Caco-2 (cell line): ENCODE data around the gene PMPCA. TPM values are rescaled to one million over a fixed set of nuclear protein-coding genes. Genes with fewer than 3 reads are reported as not detected.

Experiments used
- BruUV-seq: library from RNA; stranded (reverse); fragments of 400-500 nt; replicated peaks from 2 replicates; lab custom pipeline; 2021; lab: Mats Ljungman, UMichigan
- CTCF ChIA-PET: fragments of 300-600 bp; sonication (Branson Sonifier 250); formaldehyde crosslinking; loops from one replicate; lab custom pipeline; 2022; ENCODE audit warnings: antibody characterized with exemption; lab: Charles Lee
- POLR2A ChIA-PET: fragments of 300-600 bp; sonication (Branson Sonifier 250); formaldehyde crosslinking; loops from one replicate; lab custom pipeline; 2022; ENCODE audit warnings: antibody characterized with exemption; lab: Charles Lee
- DNase-seq, 2 experiments: peaks; one replicate each; pipeline versions ENCODE4 v3.0.0 to v3.0.0-alpha.2; 2020 to 2022
- H3K27me3 ChIP-seq: replicated peaks from 2 replicates; pipeline ENCODE4 v1.6.0; 2011; ENCODE audit warnings: low read length; ENCODE audit not compliant: control insufficient read depth, insufficient read depth
- H3K36me3 ChIP-seq: 2 replicates; pipeline ENCODE4 v1.5.1; 2011; ENCODE audit warnings: low read length; ENCODE audit not compliant: control insufficient read depth, insufficient read depth
- H3K4me1 ChIP-seq: fragments of 250-450 bp; sonication (Bioruptor Pico); 2 replicates; pipeline ENCODE4 v1.5.1; 2020; ENCODE audit warnings: mild to moderate bottlenecking
- H3K4me3 ChIP-seq: 2 replicates; pipeline ENCODE4 v1.5.1; 2011; ENCODE audit warnings: low read depth, mild to moderate bottlenecking, control low read depth, low read length
- H3K9me3 ChIP-seq: fragments of 250-450 bp; sonication (Bioruptor Pico); 2 replicates; pipeline ENCODE4 v1.5.1; 2020; ENCODE audit warnings: mild to moderate bottlenecking, moderate library complexity
- H3K27ac Mint-ChIP-seq: one replicate; pipeline ENCODE4 v1.8.0; 2022; ENCODE audit warnings: mixed read lengths; ENCODE audit not compliant: unreplicated experiment
- H3K27me3 Mint-ChIP-seq: one replicate; pipeline ENCODE4 v1.8.0; 2022; ENCODE audit warnings: mixed read lengths; ENCODE audit not compliant: insufficient read depth, unreplicated experiment
- H3K36me3 Mint-ChIP-seq: one replicate; pipeline ENCODE4 v1.8.0; 2022; ENCODE audit warnings: mild to moderate bottlenecking, mixed read lengths; ENCODE audit not compliant: insufficient read depth, unreplicated experiment
- H3K4me1 Mint-ChIP-seq: one replicate; pipeline ENCODE4 v1.8.0; 2022; ENCODE audit warnings: low read depth, mixed read lengths; ENCODE audit not compliant: unreplicated experiment
- H3K4me3 Mint-ChIP-seq: one replicate; pipeline ENCODE4 v1.8.0; 2022; ENCODE audit warnings: mild to moderate bottlenecking, moderate library complexity, mixed read lengths; ENCODE audit not compliant: unreplicated experiment
- H3K9me3 Mint-ChIP-seq: one replicate; pipeline ENCODE4 v1.8.0; 2022; ENCODE audit warnings: mixed read lengths; ENCODE audit not compliant: unreplicated experiment
- intact Hi-C: fragments of 100-400 bp; cut with micrococcal nuclease; formaldehyde crosslinking; loops from one replicate; pipeline ENCODE4 v1.10.0; 2022; ENCODE audit not compliant: unreplicated experiment
- total RNA-seq: library from RNA; stranded (reverse); gene quantifications from 2 replicates; pipeline ENCODE4 v1.2.3, GENCODE V29; 2022
- TF ChIP-seq, protein P1 (sequence below), 2 experiments: fragments of 200-600 bp in 1 of 2; IDR thresholded peaks; 1 replicate in 1 of 2; 2 replicates in 1 of 2; pipeline versions ENCODE4 v1.5.1 to v1.8.0; 2011 to 2022; ENCODE audit warnings: antibody characterized with exemption in 1 of 2, control low read depth in 1 of 2, inconsistent platforms in 1 of 2, low read depth in 1 of 2, low read length in 1 of 2, mild to moderate bottlenecking in 1 of 2, moderate library complexity in 1 of 2; ENCODE audit not compliant: insufficient read depth in 1 of 2, severe bottlenecking in 1 of 2, unreplicated experiment in 1 of 2

The PMPCA gene
- total RNA-seq, 1 experiment from 2014 or later: 91.5 TPM

DNA sequence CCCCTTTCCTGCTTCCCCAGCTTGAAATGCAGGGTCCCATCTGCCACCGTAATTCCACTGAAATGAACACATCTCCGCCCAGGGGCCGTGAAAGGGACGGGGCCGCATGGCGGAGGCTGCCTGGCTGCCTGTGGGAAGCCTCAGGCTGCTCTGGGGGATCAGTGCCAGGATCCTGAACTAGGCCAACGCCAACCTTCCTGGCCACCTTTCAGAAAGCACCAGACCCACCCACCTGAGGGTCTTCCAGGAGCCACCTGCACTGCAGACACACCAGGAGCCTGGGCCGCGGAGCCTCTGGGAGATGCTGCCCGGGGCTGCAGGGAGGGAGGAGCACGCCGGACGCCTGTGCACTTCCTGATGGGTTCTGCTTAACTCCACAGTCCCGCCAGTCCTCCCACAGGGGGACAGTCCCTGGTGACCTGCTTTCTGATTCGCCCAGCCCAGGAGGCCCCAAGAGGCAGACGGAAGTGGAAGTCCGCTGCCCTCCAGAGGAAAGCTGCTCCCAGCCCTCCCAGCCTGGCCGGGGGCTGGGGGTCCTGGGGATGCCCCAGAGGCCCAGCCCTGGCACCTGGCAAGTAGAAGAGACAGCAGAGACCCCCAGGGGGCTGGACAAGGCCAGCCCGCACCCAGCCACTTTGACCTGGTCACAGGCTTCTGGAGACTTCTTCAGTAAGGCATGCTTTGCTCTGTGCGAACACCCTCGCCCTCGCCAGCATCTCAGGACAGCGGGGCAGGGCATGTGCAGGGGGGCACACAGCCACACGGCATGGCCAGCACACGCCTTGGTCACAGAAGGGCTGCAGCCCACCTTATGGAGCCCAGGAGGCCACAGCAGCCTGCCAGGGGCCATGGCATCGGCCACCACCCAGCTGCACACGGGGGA lies 36.9 kb upstream of the PMPCA start, which contains the start of gene CARD9:
Gene CARD9 (minus strand): TSS at position 370 of the 883 bp plus-strand sequence. CDS start 1,591 bp downstream, outside the sequence.
- no TSS peak for BruUV-seq
- Histone ChIP-seq H3K9me3 (no peaks in the 10 kb centered on the region), H3K27me3 (no peaks in the 10 kb centered on the region), H3K36me3 (no peaks in the 10 kb centered on the region), H3K4me3 (no peak within 1 kb of the TSS), H3K4me1 (peaks cover 20% of the 10 kb centered on the region)
- POLR2A ChIA-PET: interaction anchor here (1.9 kb wide), 1 partner anchor 11 kb away, joined by 11 read pairs; no protein-coding TSS in a partner anchor
- H3K9me3 Mint-ChIP-seq: no peaks in the 10 kb centered on the region
- peak within 1 kb of the TSS; percentile 76 for H3K27ac Mint-ChIP-seq
- CTCF ChIA-PET: interaction anchor here (1.0 to 1.9 kb wide), 2 partner anchors 10 kb away, joined by 4 to 11 read pairs; partner anchors contain the start of gene DNLZ
- peaks cover 7% of the 10 kb centered on the region for H3K4me1 Mint-ChIP-seq
- H3K36me3 Mint-ChIP-seq: peaks cover 43% of the 10 kb centered on the region
- no peak for DNase-seq
- peak within 1 kb of the TSS; percentile 29 for H3K4me3 Mint-ChIP-seq
- TF ChIP-seq, protein P1, sequence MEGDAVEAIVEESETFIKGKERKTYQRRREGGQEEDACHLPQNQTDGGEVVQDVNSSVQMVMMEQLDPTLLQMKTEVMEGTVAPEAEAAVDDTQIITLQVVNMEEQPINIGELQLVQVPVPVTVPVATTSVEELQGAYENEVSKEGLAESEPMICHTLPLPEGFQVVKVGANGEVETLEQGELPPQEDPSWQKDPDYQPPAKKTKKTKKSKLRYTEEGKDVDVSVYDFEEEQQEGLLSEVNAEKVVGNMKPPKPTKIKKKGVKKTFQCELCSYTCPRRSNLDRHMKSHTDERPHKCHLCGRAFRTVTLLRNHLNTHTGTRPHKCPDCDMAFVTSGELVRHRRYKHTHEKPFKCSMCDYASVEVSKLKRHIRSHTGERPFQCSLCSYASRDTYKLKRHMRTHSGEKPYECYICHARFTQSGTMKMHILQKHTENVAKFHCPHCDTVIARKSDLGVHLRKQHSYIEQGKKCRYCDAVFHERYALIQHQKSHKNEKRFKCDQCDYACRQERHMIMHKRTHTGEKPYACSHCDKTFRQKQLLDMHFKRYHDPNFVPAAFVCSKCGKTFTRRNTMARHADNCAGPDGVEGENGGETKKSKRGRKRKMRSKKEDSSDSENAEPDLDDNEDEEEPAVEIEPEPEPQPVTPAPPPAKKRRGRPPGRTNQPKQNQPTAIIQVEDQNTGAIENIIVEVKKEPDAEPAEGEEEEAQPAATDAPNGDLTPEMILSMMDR (IDR thresholded peaks at IDR 0.05; ENCODE audit: insufficient read depth in 1 of 2, low read depth in 1 of 2, low read length in 1 of 2, severe bottlenecking in 1 of 2, unreplicated experiment in 1 of 2): no peak
- H3K27me3 Mint-ChIP-seq: no peaks in the 10 kb centered on the region
- intact Hi-C loops: no loop called here

DNA sequence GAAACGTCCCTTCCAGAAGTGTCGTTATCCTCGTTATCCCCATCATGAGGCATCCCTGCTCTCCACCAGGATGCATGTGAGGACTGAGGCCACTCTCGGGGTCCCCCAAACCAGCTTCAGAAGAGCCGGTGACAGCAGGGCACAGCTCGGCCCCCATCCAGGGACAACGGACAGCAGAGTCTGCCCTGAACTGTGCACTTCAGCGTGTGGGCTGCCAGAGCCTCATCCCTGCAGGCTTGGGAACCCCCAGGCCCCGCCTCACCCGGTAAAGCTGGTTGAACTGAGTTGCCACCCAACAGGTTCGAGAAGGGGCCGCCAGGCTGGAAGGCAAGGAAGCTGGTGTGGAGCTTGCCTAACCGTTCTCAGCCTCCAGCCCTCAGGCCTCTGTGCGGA lies 36.3 kb upstream of the PMPCA start:
- no peak overlapping the region for H3K27ac Mint-ChIP-seq

DNA sequence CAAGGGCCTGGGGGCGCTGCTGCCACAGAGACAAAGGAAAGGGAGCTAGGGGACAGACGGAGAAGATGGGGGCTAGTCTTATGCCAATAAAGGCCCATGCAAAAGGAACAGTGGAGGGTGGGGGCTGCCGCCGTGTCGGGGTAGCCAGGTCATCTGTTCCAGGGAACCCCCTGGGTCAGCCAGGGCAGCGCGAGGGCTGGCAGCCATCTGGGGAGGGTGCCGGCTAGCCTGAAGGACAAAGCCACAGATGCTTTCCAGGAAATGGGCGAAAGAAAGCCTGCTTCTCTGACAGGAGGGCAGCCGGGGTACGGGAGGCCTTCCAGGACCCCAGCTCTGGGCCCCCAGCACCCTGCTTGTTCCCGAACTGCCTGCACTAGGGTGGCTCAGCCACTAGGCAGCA lies 35.4 kb upstream of the PMPCA start:
- peaks cover 48% of the 10 kb centered on the region for H3K36me3 Mint-ChIP-seq
- DNase-seq: no peak
- TF ChIP-seq, protein P1 (IDR thresholded peaks at IDR 0.05; ENCODE audit: insufficient read depth in 1 of 2, low read depth in 1 of 2, low read length in 1 of 2, severe bottlenecking in 1 of 2, unreplicated experiment in 1 of 2): no peak
- Histone ChIP-seq H3K4me3 (no peak overlapping the region), H3K36me3 (no peaks in the 10 kb centered on the region), H3K4me1 (peaks cover 20% of the 10 kb centered on the region), H3K9me3 (no peaks in the 10 kb centered on the region), H3K27me3 (no peaks in the 10 kb centered on the region)
- intact Hi-C loops: no loop called here
- POLR2A ChIA-PET: interaction anchor here (0.6 kb wide), 1 partner anchor 12 kb away, joined by 3 read pairs; no protein-coding TSS in a partner anchor
- H3K9me3 Mint-ChIP-seq: no peaks in the 10 kb centered on the region
- H3K4me3 Mint-ChIP-seq: no peak overlapping the region
- peaks cover 7% of the 10 kb centered on the region for H3K4me1 Mint-ChIP-seq
- BruUV-seq: no TSS peak
- H3K27ac Mint-ChIP-seq: no peak overlapping the region
- CTCF ChIA-PET: no interaction called here
- H3K27me3 Mint-ChIP-seq: no peaks in the 10 kb centered on the region

More for the DNA sequence above, 36.3 kb upstream of the PMPCA start:
- H3K4me3 Mint-ChIP-seq: no peak overlapping the region
- Histone ChIP-seq H3K9me3 (no peaks in the 10 kb centered on the region), H3K27me3 (no peaks in the 10 kb centered on the region), H3K4me1 (peaks cover 20% of the 10 kb centered on the region), H3K36me3 (no peaks in the 10 kb centered on the region), H3K4me3 (no peak overlapping the region)
- peaks cover 7% of the 10 kb centered on the region for H3K4me1 Mint-ChIP-seq
- BruUV-seq: no TSS peak
- H3K9me3 Mint-ChIP-seq: no peaks in the 10 kb centered on the region
- no peak for DNase-seq
- H3K27me3 Mint-ChIP-seq: no peaks in the 10 kb centered on the region
- intact Hi-C loops: no loop called here
- peaks cover 48% of the 10 kb centered on the region for H3K36me3 Mint-ChIP-seq
- ChIA-PET CTCF (interaction anchor here (1.0 kb wide), 1 partner anchor 11 kb away, joined by 4 read pairs; the partner anchor contains the start of gene DNLZ), POLR2A (no interaction called here)
- TF ChIP-seq, protein P1 (IDR thresholded peaks at IDR 0.05; ENCODE audit: insufficient read depth in 1 of 2, low read depth in 1 of 2, low read length in 1 of 2, severe bottlenecking in 1 of 2, unreplicated experiment in 1 of 2): no peak
